Mononuclear cell (primary cell): ENCODE data around the gene DHX8. TPM values are rescaled to one million over a fixed set of nuclear protein-coding genes. Genes with fewer than 3 reads are reported as not detected.

Experiments used
- H3K27me3 ChIP-seq: 2 replicates; pipeline ENCODE4 v1.6.0; 2011; ENCODE audit warnings: low read length, control low read depth; ENCODE audit not compliant: insufficient read depth
- H3K4me1 ChIP-seq: 2 replicates; pipeline ENCODE4 v1.5.1; 2011; ENCODE audit warnings: mild to moderate bottlenecking, low read length, control low read depth; ENCODE audit not compliant: insufficient read depth
- H3K4me3 ChIP-seq: 2 replicates; pipeline ENCODE4 v1.5.1; 2011; ENCODE audit warnings: mild to moderate bottlenecking, low read length, moderate library complexity
- H3K9me3 ChIP-seq: 2 replicates; pipeline ENCODE4 v1.5.1; 2011; ENCODE audit warnings: low read depth, mild to moderate bottlenecking, control low read depth, low read length
- total RNA-seq: library from RNA; depleted of rRNA; stranded (reverse); fragments of >200 nt; gene quantifications from one replicate; pipeline ENCODE4 v1.2.3, GENCODE V29; 2012

DHX8 gene
- total RNA-seq, 1 donor = 87.4 TPM

DNA sequence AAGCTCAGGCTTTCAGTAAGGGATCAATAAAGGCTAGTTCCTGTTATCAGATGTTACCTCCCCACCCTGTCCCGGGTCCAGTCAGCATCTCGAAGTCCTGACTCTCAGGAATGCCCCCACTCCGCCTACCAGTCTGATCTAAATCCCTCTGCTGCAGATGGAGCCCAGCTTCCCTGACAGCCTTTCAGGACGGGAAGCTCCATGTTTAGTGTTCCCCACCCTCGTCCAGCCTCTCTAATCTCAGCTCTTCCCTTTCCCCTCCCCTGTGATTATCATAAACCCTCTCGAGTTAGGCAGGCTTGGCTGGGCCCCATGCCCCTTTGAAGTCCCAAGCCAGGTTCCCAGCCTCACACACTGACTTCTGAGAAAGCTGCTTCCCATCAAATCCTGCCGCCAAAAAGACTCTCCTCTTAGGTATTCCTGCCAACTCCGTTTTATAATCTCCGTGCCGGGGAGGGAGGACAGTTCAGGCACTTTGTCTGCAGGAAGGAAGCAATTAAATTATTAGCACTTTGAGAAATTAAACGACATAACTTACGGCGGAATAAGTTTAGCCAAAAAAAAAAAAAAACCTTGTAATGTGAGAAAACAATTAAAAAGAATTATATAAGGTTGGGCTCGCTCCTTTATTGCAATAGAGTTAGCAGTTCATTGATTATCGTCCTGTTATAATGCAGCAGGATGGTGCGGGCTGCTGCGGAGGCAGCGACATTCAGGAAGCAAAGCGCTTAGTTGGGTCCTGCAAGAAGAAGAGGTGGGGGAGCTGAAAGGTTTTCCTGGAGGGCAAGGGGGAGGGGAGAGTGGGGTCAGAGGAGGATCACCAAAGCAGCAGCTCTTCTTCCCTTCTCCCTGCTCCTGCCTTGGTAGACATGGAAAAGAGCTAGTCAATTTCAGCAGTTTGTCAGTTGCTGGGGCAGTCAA lies 79.2 kb downstream of the DHX8 start:
- H3K9me3 ChIP-seq = no peaks in the 10 kb centered on the region

DNA sequence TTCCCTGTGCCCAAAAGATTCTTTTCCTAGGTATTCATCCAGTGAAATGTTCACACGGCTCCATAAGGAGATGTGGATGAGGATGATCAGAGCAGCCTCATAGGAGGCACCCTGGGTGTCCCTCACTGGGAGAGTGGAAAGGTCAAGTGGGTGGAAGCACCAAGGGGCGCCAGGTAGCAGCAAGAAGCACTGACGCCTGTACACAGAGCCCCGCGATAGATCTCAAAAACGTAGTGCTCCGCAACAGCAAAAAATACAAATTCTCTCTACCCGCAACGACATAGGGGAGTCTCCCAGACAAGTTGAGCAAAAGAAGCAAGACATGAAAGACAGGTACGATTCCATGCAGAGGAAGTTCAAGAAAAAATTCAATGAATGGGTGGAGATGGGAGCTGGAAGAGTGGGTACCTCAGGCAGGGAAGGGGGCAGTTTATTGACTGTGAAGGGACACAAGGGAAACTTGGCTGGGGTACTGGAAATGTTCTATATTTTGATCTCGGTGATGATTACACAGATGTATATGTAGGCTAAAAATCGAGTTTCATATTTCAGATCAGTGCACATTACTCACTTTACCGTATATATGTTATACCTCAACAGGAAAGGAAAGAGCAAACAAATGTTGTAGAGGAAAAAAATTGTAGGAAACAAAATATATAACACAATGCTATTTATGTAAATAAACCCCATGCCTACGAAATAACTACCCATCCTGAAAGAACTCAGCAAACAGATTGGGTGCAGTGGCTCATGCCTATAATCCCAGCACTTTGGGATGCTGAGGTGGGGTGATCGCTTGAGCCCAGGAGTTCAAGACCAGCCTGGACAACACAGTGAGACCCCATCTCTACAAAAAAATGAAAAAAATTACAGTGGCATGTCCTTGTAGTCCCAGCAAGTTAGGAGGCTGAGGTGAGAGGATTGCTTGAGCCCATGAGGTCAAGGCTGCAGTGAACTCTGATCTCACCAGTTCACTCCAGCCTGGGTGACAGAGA lies 80.1 kb downstream of the DHX8 start:
- Histone ChIP-seq H3K27me3 (peaks cover 23% of the 10 kb centered on the region), H3K4me3 (no peak overlapping the region), H3K4me1 (no peaks in the 10 kb centered on the region), H3K9me3 (no peaks in the 10 kb centered on the region)

More for the DNA sequence above, 79.2 kb downstream of the DHX8 start:
- Histone ChIP-seq H3K27me3 (peaks cover 23% of the 10 kb centered on the region), H3K4me1 (no peaks in the 10 kb centered on the region), H3K4me3 (no peak overlapping the region)

DNA sequence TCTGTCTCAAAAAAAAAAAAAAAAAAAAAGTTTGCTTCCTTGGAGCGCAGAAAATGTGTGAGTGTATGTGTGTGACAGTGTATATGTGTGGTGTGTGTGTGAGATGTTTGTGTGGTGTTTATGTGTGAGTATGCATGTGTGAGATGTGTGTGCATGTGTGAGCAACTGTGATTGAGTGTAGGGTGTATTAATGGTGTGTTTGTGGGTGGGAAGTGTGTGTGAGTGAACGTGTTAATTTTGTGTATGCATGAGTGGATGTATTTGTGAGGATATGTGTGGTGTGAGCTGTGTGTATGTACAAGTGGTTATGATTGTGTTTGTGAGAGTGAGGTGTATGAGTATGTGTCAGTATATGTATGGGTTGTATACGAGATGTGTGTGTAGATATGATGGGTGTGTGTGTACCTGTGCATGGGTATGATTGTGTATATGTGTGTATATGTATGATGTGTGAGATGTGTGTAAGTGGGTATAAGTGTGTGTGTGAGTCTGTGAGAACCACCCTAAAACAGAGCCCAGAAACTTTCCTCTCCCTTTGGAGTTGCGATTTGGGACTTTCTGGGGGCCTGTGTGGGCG lies 84.8 kb downstream of the DHX8 start:
- H3K4me1 ChIP-seq = no peaks in the 10 kb centered on the region
- H3K4me3 ChIP-seq = no peak overlapping the region
- H3K9me3 ChIP-seq = no peaks in the 10 kb centered on the region
- peaks cover 5% of the 10 kb centered on the region for H3K27me3 ChIP-seq

DNA sequence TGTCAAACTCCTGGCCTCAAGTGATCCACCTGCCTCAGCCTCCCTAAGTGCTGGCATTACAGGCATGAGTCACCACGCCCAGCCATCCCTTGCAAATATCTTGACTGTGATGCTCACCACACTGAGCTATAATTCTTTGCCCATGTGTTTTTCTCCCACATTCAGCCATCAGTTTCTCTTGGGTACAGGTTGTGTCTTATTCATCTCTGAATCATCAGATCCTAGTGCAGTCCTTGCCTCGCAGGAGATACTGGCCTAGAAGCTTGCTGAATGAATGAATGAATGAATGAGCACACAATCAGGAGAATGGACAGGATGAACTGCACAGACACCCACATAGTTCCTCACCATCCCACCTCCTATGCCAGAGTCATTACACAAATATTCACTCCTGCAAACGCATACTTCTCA lies 86.7 kb downstream of the DHX8 start:
- no peaks in the 10 kb centered on the region for H3K27me3 ChIP-seq
- H3K4me3 ChIP-seq = no peak overlapping the region
- no peaks in the 10 kb centered on the region for H3K4me1 ChIP-seq
- H3K9me3 ChIP-seq = no peaks in the 10 kb centered on the region

DNA sequence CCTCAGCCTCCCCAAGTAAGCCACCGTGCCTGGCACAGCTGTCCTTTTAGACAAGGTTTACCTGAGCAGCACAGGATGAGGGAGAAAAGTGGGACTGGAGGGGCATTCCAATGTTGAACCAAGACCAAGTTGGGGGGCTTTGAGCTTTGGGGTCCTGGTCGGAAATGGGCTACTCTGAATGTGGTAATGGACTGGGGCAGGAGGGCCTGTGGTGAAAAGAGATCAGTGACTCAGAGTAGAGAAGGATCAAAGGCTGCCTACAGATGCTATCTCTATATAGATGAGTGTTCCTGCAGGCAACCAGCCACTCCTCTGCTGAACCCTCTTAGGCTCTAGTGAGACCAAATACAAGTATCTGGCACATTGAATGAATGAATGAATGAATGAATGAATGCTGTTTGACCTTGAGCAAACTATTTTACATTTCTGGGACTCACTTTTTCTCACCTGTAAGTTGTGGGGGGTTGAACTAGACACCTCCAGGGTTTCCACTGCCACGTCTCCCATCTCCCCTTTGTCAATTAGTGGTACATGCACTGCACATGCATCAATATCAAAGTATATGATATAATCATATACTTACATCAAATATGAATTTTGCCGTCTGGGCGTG lies 88.7 kb downstream of the DHX8 start:
- no peaks in the 10 kb centered on the region for H3K27me3 ChIP-seq
- H3K9me3 ChIP-seq = no peaks in the 10 kb centered on the region
- H3K4me3 ChIP-seq = no peak overlapping the region
- H3K4me1 ChIP-seq = no peaks in the 10 kb centered on the region

DNA sequence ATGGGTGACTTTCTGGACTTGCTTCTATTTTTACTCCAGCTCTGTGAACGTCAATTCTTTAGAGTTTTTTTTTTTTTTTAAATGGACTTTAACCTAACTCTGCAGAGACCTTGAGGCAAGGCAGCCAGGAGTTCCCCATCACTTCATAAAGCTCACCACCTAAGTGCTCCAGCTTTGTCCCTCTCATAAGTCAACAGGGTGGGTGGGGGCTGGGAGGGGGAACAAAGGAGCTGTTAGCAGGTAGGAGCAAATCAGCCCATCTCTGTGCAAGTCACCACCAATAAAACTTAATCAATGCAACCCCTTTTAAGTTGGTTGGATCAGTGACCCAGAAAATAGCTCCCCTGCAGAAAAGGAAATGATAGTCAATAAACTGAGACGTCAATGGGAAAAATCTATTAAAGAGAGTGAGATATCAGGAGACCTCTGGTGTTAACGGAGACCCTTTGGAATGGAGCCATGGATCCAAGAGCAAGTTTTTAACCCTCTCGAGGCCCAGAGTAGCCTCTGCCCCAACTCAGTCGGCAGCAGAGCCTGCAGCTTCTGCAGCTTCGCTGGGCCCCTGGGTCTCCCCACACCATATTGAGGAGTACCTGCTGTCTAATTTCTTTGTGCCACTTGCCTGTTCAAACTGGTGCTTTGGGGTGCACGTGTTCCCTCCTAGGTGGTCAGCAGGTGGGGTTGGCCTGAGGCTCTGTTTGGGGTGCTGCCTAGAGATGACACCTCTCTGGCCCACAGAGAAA lies 90.0 kb downstream of the DHX8 start:
- Histone ChIP-seq H3K9me3 (no peaks in the 10 kb centered on the region), H3K4me3 (no peak overlapping the region), H3K4me1 (peaks cover 7% of the 10 kb centered on the region), H3K27me3 (no peaks in the 10 kb centered on the region)

GRCh38 chr17:43574348-43574747 lies 90.6 kb downstream of the DHX8 start:
- H3K9me3 ChIP-seq = no peaks in the 10 kb centered on the region
- no peak overlapping the region for H3K4me3 ChIP-seq
- peaks cover 11% of the 10 kb centered on the region for H3K4me1 ChIP-seq
- H3K27me3 ChIP-seq = no peaks in the 10 kb centered on the region

- Histone ChIP-seq H3K4me3 (no peak overlapping the region), H3K27me3 (no peaks in the 10 kb centered on the region), H3K4me1 (peaks cover 14% of the 10 kb centered on the region), H3K9me3 (no peaks in the 10 kb centered on the region)
Measured at GRCh38 chr17:43574896-43575525, 91.2 kb downstream of the DHX8 start.

Other genes with a start within 250 kb of the DHX8 start
- gene RNU2-1, start 250.0 kb upstream of the DHX8 start, total RNA-seq = not detected
- 1.5 TPM for gene ARL4D, start 85.0 kb upstream of the DHX8 start, total RNA-seq
- not detected for gene ETV4, start 62.4 kb downstream of the DHX8 start, total RNA-seq
- gene MEOX1, start 177.9 kb downstream of the DHX8 start, total RNA-seq = 0.42 TPM